ENCODE measurements around the gene CDS1.

- TF ChIP-seq CTCF (IDR thresholded peaks at IDR 0.05 in 8 of 11, conservative IDR thresholded peaks at IDR 0.05 in 3 of 11) (no peak), POLR2A (IDR thresholded peaks at IDR 0.05) (no peak)
These were observed 94.2 kb downstream of the CDS1 start for GRCh38 chr4:84677093-84677492.

Measured in spleen (tissue), 7 donors.